Non-pigmented ciliary epithelial cell (primary cell): ENCODE data around the gene CD4.
A peak's percentile ranks its signal among the peaks of the same experiment; 100 is the strongest.

Experiments used
- DNase-seq: peaks from one replicate; pipeline ENCODE4 v3.0.0-alpha.2; 2010; ENCODE audit warnings: low read depth

Gene CD4

GRCh38 chr12:6765634-6766581, 23.4 kb upstream of the CD4 start, which contains the start of gene PTMS:
PTMS (plus strand) TSS chr12:6766363; CDS start chr12:6766706, 343 bp downstream.
- DNase-seq: peak; percentile 73

- DNase-seq: no peak
These were observed 22.5 kb upstream of the CD4 start for GRCh38 chr12:6766651-6767349.

- DNase-seq: no peak
These were observed 21.7 kb upstream of the CD4 start for GRCh38 chr12:6767353-6768319.

GRCh38 chr12:6768437-6768914, 20.9 kb upstream of the CD4 start:
- DNase-seq: no peak

GRCh38 chr12:6768990-6769389, 20.3 kb upstream of the CD4 start:
- DNase-seq: no peak

- DNase-seq: no peak
These were observed 19.7 kb upstream of the CD4 start for GRCh38 chr12:6769666-6770065.

GRCh38 chr12:6770094-6770493, 19.2 kb upstream of the CD4 start:
- DNase-seq: no peak

GRCh38 chr12:6770600-6770999, 18.7 kb upstream of the CD4 start:
- no peak for DNase-seq

- DNase-seq: no peak
These were observed 18.2 kb upstream of the CD4 start for GRCh38 chr12:6771091-6771495.

- no peak for DNase-seq
These were observed 17.6 kb upstream of the CD4 start for GRCh38 chr12:6771509-6772330.

- DNase-seq: no peak
These were observed 17.0 kb upstream of the CD4 start, which contains the start of gene LAG3 for GRCh38 chr12:6772331-6772695. LAG3 (plus strand) TSS chr12:6772520; CDS start chr12:6772853, 333 bp downstream.

GRCh38 chr12:6772726-6773589, 16.4 kb upstream of the CD4 start:
- no peak for DNase-seq

GRCh38 chr12:6773590-6774351, 15.6 kb upstream of the CD4 start:
- DNase-seq: no peak

- DNase-seq: no peak
These were observed 14.7 kb upstream of the CD4 start for GRCh38 chr12:6774499-6775062.

GRCh38 chr12:6775185-6776174, 13.8 kb upstream of the CD4 start:
- no peak for DNase-seq

- DNase-seq: no peak
These were observed 11.9 kb upstream of the CD4 start for GRCh38 chr12:6777386-6777785.

GRCh38 chr12:6778217-6778573, 11.1 kb upstream of the CD4 start:
- no peak for DNase-seq
